Activated CD8-positive, alpha-beta memory T cell treated with anti-CD3 and anti-CD28 coated beads, Interleukin-2, amount 50 U/mL, for 24 hours (primary cell): ENCODE data around the gene PET117.
"Not testable (repeated sequence)": the region's sequence is repeated elsewhere in the genome, so short reads cannot be mapped to it uniquely, and the experiment has no call there.

Source experiments
- DNase-seq: peaks from one replicate; pipeline ENCODE4 v3.0.0-alpha.2; 2020; ENCODE audit errors: extremely low read depth

The PET117 gene

GRCh38 chr20:18164356-18164755 lies 26.7 kb downstream of the PET117 start:
- DNase-seq = no peak

GRCh38 chr20:18165553-18165952 lies 27.9 kb downstream of the PET117 start:
- DNase-seq = no peak

DNA sequence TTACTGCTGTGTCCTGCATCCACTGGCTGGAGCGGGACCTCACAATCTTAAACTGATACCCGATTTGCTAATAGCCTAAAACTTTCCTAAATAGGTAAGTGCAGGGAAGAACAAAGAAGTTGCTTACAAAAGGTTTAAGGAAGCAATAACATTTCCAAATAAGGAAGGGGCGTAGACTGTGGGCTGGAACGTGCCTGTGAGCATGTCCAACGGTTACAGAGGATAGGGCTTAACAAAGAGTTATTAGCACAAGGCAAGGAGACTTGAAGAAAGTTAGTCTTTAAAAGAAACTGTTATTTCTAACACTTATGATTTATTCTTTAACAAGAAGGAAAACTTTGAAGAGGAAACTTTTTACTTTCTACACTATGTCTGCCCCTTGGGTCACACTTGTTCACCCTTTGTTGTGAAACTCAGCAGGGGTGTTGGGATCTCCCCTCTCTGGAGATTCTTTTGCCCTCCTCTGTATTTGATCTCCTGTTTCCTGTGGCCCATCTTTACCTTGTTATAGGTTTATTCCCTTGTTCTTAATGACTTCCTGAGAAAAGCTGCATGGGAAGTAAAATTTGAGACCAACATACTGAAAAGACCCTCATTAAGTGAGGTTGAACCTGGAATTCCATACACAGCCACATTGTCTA lies 28.7 kb downstream of the PET117 start:
- no peak for DNase-seq

- DNase-seq = no peak
Measured at GRCh38 chr20:18166950-18167349, 29.3 kb downstream of the PET117 start.

DNA sequence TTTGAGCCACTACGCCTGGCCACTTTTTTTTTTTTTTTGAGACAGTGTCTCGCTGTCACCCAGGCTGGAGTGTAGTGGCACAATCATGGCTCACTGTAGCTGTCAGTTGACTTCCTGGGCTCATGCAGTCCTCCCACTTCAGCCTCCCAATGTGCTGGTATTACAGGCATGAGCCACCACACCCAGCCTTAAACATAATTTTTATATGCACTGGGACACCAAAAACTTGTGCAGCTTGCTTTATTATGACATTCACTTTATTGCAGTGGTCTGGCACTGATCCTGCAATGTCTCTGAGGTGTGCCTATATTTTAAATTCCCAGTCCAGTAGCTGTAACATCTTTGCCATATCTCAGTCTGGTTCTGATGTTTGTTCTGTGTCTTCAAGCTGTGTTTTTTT lies 34.7 kb downstream of the PET117 start:
- DNase-seq = no peak

GRCh38 chr20:18174906-18175683 lies 37.4 kb downstream of the PET117 start:
- no peak for DNase-seq

DNA sequence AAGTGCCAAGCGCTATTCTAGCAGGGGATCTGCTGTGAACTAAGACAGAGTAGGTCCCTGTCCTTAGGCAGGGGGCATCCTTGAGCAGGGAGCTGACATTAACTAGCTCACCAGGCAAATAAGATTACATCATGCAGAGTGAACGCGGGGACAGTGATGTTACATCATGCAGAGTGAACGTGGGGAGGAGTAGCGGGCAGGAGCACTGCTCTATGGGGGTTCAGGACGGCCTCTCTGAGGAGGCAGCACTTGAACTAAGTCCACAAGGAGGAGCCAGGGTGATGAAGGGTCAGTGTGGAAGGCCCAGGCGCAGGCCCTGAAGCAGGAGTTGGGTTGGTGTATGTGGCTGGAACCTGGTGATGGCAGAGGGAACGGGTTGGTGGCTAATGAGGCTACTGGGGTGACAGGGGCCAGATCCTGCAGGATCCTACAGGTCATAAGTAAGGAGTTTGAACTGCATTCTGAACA lies 38.7 kb downstream of the PET117 start:
- no peak for DNase-seq

- DNase-seq = not testable (repeated sequence)
Measured at GRCh38 chr20:18180366-18180765, 42.7 kb downstream of the PET117 start.

DNA sequence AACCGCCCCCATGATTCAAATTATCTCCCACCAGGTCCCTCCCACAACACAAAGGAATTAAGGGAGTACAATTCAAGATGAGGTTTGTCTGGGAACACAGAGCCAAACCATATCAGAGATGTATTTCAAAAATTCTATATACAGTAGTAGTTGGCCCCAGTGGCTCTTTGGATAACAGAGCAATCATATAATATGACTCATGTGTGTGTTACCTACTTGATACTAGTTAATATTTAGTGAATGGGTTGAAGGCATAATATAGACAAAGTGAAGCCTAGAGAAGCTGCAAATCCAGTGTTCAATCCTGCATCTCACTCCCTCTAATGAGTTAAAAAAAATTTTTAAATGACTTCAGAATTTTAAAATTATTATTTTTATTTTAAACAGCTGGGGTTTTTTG lies 43.2 kb downstream of the PET117 start:
- no peak for DNase-seq

DNA sequence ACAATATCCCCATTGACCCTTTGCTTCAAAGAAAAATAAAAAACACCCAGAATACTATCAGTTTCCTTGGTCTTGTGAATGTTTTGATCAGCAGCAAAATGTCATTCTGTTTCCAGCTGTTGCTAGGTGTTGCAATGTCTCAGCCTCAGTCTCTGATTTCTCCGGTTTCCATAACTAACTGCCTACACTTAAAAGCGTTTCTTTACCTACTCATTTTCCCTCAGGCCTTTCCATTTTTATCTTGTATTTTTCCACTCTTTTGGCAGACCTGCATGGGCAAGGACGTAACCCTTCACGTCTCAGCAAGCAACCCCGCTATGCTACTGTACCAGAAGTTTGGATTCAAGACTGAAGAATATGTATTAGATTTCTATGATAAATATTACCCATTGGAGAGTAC lies 49.4 kb downstream of the PET117 start:
- DNase-seq = no peak

DNA sequence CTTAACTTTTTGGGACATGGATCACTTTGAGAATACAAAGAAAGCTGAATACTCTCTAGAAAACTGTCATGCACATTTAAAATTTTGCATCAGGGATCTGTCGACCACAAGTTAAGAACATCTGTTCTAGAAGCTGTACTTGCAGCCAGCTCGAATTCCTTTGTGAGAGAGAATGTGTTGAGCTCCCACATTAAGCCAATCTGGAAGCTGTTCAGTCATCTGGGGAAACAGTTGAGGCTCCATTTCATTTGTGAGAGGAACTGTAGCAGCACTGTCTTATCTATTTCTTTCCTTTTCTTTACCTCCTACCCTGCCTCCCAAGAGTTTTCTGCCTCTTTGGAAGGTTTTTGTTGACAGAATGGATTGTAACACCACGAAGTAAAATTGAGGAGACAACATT lies 50.8 kb downstream of the PET117 start:
- DNase-seq = no peak

DNA sequence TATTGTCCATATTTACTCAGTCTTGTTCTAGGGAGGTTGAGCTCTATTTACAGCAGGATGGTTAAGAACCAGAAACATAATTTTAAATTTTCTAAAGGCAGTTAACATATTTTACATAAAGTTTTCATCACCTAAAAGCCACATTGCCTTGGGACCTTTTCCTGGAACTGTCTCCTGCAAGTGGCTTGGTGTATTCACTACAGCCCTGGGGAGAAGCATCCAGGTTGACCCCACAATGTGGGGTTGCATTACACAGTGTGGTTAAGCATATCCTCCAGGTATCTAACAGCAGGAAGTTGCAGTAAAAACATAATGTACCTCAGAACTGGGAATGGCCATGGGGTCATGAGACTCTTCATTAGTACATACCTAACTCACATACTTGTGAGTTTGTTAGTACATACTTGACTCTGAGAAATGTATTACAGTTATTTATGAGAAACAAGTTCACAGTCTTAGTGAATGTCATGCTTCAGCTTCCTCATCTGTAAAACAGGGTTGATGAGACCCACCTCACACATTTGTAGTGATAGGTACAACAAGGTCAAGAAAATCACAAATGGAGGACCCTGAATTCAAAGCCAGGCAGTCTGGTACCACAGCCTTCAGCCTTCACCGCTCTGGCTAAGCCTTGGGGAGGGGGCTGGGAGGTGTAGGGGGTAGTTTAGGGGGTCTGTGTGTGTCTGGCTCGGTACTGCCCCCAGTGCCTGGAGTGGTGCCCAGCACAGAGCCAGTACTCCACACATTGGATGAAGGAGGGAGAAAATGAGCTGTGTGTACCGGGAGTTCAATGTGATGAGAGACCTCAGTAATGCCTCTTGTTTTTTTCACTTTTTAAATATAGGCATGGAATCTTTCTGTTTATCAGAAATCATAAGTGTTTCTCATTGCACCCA lies 52.9 kb downstream of the PET117 start:
- DNase-seq = no peak

DNA sequence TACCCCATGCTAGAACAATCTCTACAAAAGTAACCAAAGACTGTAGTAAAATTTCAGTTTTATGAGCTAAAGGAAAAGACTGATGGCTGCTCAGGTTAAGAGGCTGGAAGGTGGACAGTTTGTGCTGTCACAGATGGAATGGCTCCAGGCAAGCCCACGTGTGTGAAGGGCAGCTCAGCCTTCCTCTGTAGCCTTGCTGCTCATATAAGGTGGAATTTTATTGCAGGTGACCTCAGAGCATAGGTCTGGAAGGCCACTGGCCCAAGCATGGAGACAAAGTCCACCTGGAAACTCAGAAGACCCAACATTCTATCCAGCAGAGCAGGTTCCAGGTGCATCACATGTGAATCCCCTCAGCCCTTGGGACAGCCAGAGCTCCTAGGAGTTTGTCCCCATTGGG lies 53.6 kb downstream of the PET117 start:
- DNase-seq = no peak
